HepG2 (cell line): ENCODE measurements around the gene NCAPD2. TPM values are rescaled to one million over a fixed set of nuclear protein-coding genes. Genes with fewer than 3 reads are reported as not detected.

Source experiments
- ARID5B ChIP-seq: IDR thresholded peaks from 2 replicates; pipeline ENCODE4 v1.4.0; 2020; ENCODE audit warnings: mild to moderate bottlenecking, missing genetic modification reagents
- CEBPB ChIP-seq: IDR thresholded peaks from 2 replicates; pipeline ENCODE4 v1.6.1; 2011; ENCODE audit warnings: low read depth, low read length, improper control_type of control experiment, borderline replicate concordance
- EP300 ChIP-seq, 3 experiments: sonication (generic) in 1 of 3; formaldehyde crosslinking in 1 of 3; IDR thresholded peaks; 2 replicates each; pipeline versions ENCODE4 v1.5.1 to v1.6.1; 2011 to 2020; ENCODE audit warnings: low read depth in 2 of 3, low read length in 2 of 3, borderline replicate concordance in 1 of 3, improper control_type of control experiment in 1 of 3, mild to moderate bottlenecking in 1 of 3, missing genetic modification reagents in 1 of 3, moderate library complexity in 1 of 3
- FOXA3 ChIP-seq: IDR thresholded peaks from 2 replicates; pipeline ENCODE4 v1.6.1; 2016; ENCODE audit warnings: missing genetic modification reagents, missing compliant biosample characterization
- HOXA7 ChIP-seq: sonication (generic); formaldehyde crosslinking; IDR thresholded peaks from 2 replicates; pipeline ENCODE4 v1.8.1; 2022; ENCODE audit warnings: mild to moderate bottlenecking, missing genetic modification reagents, moderate library complexity
- MED1 ChIP-seq: sonication (generic); formaldehyde crosslinking; IDR thresholded peaks from 2 replicates; pipeline ENCODE4 v1.4.0; 2020; ENCODE audit warnings: missing genetic modification reagents
- MEF2D ChIP-seq: sonication (generic); formaldehyde crosslinking; IDR thresholded peaks from 2 replicates; pipeline ENCODE4 v1.5.1; 2020; ENCODE audit warnings: mild to moderate bottlenecking, missing genetic modification reagents
- NCOR1 ChIP-seq: fragments of 200-600 bp; sonication (generic); IDR thresholded peaks from 2 replicates; pipeline ENCODE4 v1.7.0; 2017; ENCODE audit warnings: antibody characterized with exemption, low read length, borderline replicate concordance
- POLR2AphosphoS5 ChIP-seq: IDR thresholded peaks from 2 replicates; pipeline ENCODE4 v1.6.1; 2012; ENCODE audit warnings: low read depth, low read length
- ZBTB34 ChIP-seq: sonication (generic); formaldehyde crosslinking; IDR thresholded peaks from 2 replicates; pipeline ENCODE4 v1.8.0; 2022; ENCODE audit warnings: mild to moderate bottlenecking, missing genetic modification reagents
- ZFP36L1 ChIP-seq: sonication (generic); formaldehyde crosslinking; IDR thresholded peaks from 2 replicates; pipeline ENCODE4 v1.8.0; 2022; ENCODE audit warnings: mild to moderate bottlenecking, missing genetic modification reagents, moderate library complexity
- ZNF225 ChIP-seq: sonication (generic); formaldehyde crosslinking; IDR thresholded peaks from 2 replicates; pipeline ENCODE4 v1.4.0; 2020; ENCODE audit warnings: mild to moderate bottlenecking, missing genetic modification reagents
- ZNF274 ChIP-seq: sonication (generic); formaldehyde crosslinking; IDR thresholded peaks from 2 replicates; pipeline ENCODE4 v1.5.1; 2020; ENCODE audit warnings: mild to moderate bottlenecking, missing genetic modification reagents
- ZNF280D ChIP-seq: sonication (generic); formaldehyde crosslinking; IDR thresholded peaks from 2 replicates; pipeline ENCODE4 v1.5.1; 2020; ENCODE audit warnings: mild to moderate bottlenecking, missing genetic modification reagents
- ZNF441 ChIP-seq: sonication (generic); formaldehyde crosslinking; IDR thresholded peaks from 2 replicates; pipeline ENCODE4 v1.7.0; 2021; ENCODE audit warnings: missing genetic modification reagents, borderline replicate concordance
- ZNF496 ChIP-seq: sonication (generic); formaldehyde crosslinking; IDR thresholded peaks from 2 replicates; pipeline ENCODE4 v1.8.1; 2023; ENCODE audit warnings: mild to moderate bottlenecking, moderate library complexity, missing genetic modification reagents; ENCODE audit not compliant: insufficient replicate concordance
- ZNF562 ChIP-seq: sonication (generic); formaldehyde crosslinking; IDR thresholded peaks from 2 replicates; pipeline ENCODE4 v1.8.0; 2022; ENCODE audit warnings: missing genetic modification reagents, borderline replicate concordance
- ZNF564 ChIP-seq: sonication (generic); formaldehyde crosslinking; IDR thresholded peaks from 2 replicates; pipeline ENCODE4 v1.8.1; 2023; ENCODE audit warnings: mild to moderate bottlenecking, missing genetic modification reagents
- ZNF792 ChIP-seq: IDR thresholded peaks from 2 replicates; pipeline ENCODE4 v1.6.1; 2016
- ZNF839 ChIP-seq: sonication (generic); formaldehyde crosslinking; IDR thresholded peaks from 2 replicates; pipeline ENCODE4 v1.4.0; 2020; ENCODE audit warnings: missing genetic modification reagents, mild to moderate bottlenecking, borderline replicate concordance
- polyA plus RNA-seq, 8 experiments: library from polyadenylated mRNA; depleted of rRNA in 3 of 8; stranded (reverse) in 7 of 8; unstranded in 1 of 8; fragments of >200 nt; fragmentation: Illumina TruSeq in 4 of 8; extraction: Trizol in 4 of 8; gene quantifications; 2 replicates each; pipeline versions ENCODE4 v1.2.1 to v1.2.3, GENCODE V29; 2011 to 2016; ENCODE audit warnings: low read depth in 4 of 8, missing spikeins in 1 of 8, mixed read lengths in 1 of 8; ENCODE audit not compliant: insufficient read depth in 1 of 8
- total RNA-seq, 5 experiments: library from RNA; depleted of rRNA; stranded (reverse); fragments of >200 nt; fragmentation: Illumina TruSeq; extraction: Trizol; gene quantifications; 2 replicates each; pipeline ENCODE4 v1.2.3, GENCODE V29; 2016; ENCODE audit warnings: low read depth in 1 of 5

Gene NCAPD2
- total and polyA plus RNA-seq, 2 of the 13 experiments (the other 11 are each of a cell fraction or from before 2014, with no cell fraction given) = 51.1 to 65.6 TPM

GRCh38 chr12:6532051-6532926 is 38.4 kb downstream of the NCAPD2 start (continued):
- peak; percentile 23; the same call in 1 of the 2 replicates for TF ChIP-seq CEBPB
- peak; percentile 60 for TF ChIP-seq POLR2AphosphoS5
- no peak for TF ChIP-seq ZNF496 (CRISPR knock-in tag)
- TF ChIP-seq ZNF562 (CRISPR knock-in tag) = no peak
- TF ChIP-seq ZNF225 (CRISPR knock-in tag) = no peak
- TF ChIP-seq ZBTB34 (CRISPR knock-in tag) = peak; percentile 75; the same call in 1 of the 2 replicates
- 0 out of 2 replicates have a peak, but pooled peaks have one; percentile 10 for TF ChIP-seq ZNF441 (CRISPR knock-in tag)
- TF ChIP-seq ZNF792 (CRISPR knock-in tag) = peak; percentile 5; the same call in 1 of the 2 replicates
- no peak for TF ChIP-seq ZNF839 (CRISPR knock-in tag)
- peak; percentile 65; the same call in 1 of the 2 replicates for TF ChIP-seq ZFP36L1 (CRISPR knock-in tag)
- peak; percentile 76 for TF ChIP-seq FOXA3
- no peak for TF ChIP-seq HOXA7
- TF ChIP-seq EP300 (IDR thresholded peaks at IDR 0.05; ENCODE audit: low read depth in 2 of 2, low read length in 2 of 2) = peak in 1 of 2 experiments; percentile 49; a peak in 1 of 4 replicates
- peak; percentile 22; the same call in 1 of the 2 replicates for TF ChIP-seq EP300 (CRISPR knock-in tag; IDR thresholded peaks at IDR 0.05; ENCODE audit: borderline replicate concordance)
- peak; percentile 79 for TF ChIP-seq MED1 (CRISPR knock-in tag)
- TF ChIP-seq MEF2D (CRISPR knock-in tag) = peak; percentile 16; the same call in 1 of the 2 replicates
- TF ChIP-seq NCOR1 = peak; percentile 85
- TF ChIP-seq ZNF274 (CRISPR knock-in tag) = no peak; the same call in none of the 2 replicates
- TF ChIP-seq ARID5B (CRISPR knock-in tag) = no peak
- peak; percentile 51; the same call in 1 of the 2 replicates for TF ChIP-seq ZNF280D (CRISPR knock-in tag)
- 0 out of 2 replicates have a peak, but pooled peaks have one; percentile 41 for TF ChIP-seq ZNF564 (CRISPR knock-in tag)
